Tibial artery (tissue), 4 donors: ENCODE results near the gene ADD2.

Source experiments
- DNase-seq, 2 donors: peaks; one replicate each; pipeline ENCODE4 v3.0.0-alpha.2; 2019
- H3K27ac ChIP-seq, 2 donors: fragments of 200-600 bp; sonication (generic) in 1 of 2; 1 replicate in 1 of 2; 2 replicates in 1 of 2; pipeline ENCODE4 v1.5.1; 2018 to 2019; ENCODE audit warnings: mild to moderate bottlenecking in 1 of 2
- H3K27me3 ChIP-seq, 2 donors: fragments of 200-600 bp; sonication (generic) in 1 of 2; one replicate each; pipeline versions ENCODE4 v1.5.1 to v1.6.0; 2016 to 2019
- H3K36me3 ChIP-seq, 3 donors: fragments of 200-600 bp; sonication (generic) in 2 of 3; one replicate each; pipeline ENCODE4 v1.5.1; 2016 to 2019; ENCODE audit warnings: mild to moderate bottlenecking in 2 of 3
- H3K4me1 ChIP-seq, 4 donors: fragments of 200-600 bp; sonication (generic) in 2 of 4; 1 replicate in 3 of 4; 2 replicates in 1 of 4; pipeline ENCODE4 v1.5.1; 2016 to 2019
- H3K4me3 ChIP-seq, 2 donors: fragments of 200-600 bp; sonication (generic) in 1 of 2; 1 replicate in 1 of 2; 2 replicates in 1 of 2; pipeline ENCODE4 v1.5.1; 2018 to 2019; ENCODE audit warnings: mild to moderate bottlenecking in 2 of 2
- H3K9me3 ChIP-seq, 3 donors: fragments of 200-600 bp; sonication (generic) in 1 of 3; one replicate each; pipeline ENCODE4 v1.5.1; 2016 to 2019
- intact Hi-C: fragments of 100-400 bp; cut with DNase I; formaldehyde crosslinking; loops from one replicate; pipeline ENCODE4 v1.15.0; 2023; ENCODE audit warnings: low total_unique reads
- TF ChIP-seq, protein P1 (sequence below), 2 experiments: fragments of 200-600 bp in 1 of 2; fragments of 450-650 bp in 1 of 2; IDR thresholded peaks; one replicate each; pipeline ENCODE4 v1.5.1; 2017 to 2019; ENCODE audit warnings: antibody characterized with exemption in 2 of 2, mild to moderate bottlenecking in 1 of 2, moderate library complexity in 1 of 2

ADD2 gene

DNA sequence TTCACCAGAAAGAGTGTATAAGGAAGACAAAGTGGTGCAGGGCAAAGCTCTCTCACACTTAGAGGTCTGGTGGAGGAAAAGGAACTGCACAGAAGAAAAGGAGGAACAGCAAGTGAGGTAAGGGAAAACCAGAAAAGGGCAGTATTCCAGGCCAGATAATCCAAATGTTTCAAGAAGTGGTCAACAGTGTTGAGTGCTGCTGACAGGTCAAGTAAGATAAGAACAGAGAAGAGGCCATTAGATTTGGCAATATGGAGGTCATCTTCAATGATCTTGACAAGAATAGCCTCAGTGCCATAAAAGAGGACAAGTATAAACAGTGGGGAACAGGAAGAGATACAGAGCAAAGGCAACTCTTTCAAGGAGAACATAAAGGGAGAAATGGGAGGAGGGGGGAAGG is 15.0 kb downstream of the ADD2 start:
- DNase-seq: no peak
- intact Hi-C loops: no loop called here
- TF ChIP-seq, protein P1, sequence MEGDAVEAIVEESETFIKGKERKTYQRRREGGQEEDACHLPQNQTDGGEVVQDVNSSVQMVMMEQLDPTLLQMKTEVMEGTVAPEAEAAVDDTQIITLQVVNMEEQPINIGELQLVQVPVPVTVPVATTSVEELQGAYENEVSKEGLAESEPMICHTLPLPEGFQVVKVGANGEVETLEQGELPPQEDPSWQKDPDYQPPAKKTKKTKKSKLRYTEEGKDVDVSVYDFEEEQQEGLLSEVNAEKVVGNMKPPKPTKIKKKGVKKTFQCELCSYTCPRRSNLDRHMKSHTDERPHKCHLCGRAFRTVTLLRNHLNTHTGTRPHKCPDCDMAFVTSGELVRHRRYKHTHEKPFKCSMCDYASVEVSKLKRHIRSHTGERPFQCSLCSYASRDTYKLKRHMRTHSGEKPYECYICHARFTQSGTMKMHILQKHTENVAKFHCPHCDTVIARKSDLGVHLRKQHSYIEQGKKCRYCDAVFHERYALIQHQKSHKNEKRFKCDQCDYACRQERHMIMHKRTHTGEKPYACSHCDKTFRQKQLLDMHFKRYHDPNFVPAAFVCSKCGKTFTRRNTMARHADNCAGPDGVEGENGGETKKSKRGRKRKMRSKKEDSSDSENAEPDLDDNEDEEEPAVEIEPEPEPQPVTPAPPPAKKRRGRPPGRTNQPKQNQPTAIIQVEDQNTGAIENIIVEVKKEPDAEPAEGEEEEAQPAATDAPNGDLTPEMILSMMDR (IDR thresholded peaks at IDR 0.05): no peak
- Histone ChIP-seq H3K27me3 (peaks cover 0 to 16% of the 10 kb centered on the region in 2 donors), H3K36me3 (no peaks in the 10 kb centered on the region), H3K4me3 (no peak overlapping the region), H3K9me3 (no peaks in the 10 kb centered on the region), H3K4me1 (no peaks in the 10 kb centered on the region), H3K27ac (no peak overlapping the region)

DNA sequence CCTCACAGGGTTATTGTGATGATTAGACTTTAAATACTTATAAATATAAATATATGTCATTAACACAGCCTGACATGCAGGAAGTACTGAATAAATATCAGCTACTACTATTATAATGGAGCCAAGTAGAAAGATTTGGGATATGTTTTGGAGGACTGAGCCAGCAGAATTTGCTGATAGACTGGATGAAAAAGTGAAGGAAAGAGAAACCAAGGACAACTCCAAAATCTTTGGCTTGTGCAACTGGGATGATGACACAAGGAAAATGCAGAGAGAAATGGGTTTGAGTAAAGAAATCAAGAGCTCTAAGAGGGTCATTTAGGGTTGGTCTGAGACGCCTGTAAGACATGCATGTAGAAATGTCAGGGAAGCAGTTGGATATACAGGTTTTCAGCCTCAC is 15.6 kb downstream of the ADD2 start:
- no peak for DNase-seq

DNA sequence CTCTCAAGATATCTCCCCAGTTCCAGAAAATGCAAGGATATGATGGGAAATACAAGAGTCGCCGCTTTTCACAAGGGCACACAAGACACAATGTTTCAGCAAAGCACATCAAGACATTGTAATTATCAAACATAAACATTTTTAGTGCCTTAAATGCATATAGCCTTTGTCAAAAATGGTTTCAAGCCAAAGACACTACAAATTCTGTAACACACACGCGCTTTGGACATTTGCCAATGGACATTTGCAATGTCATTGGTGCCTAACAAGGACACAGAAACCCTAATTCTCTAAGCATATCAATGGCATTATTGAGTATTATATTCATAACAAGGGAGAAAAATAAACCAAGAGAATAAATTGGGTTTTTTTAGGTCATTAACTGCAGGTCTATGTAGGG is 16.1 kb downstream of the ADD2 start:
- TF ChIP-seq, protein P1 (IDR thresholded peaks at IDR 0.05): no peak
- H3K27me3 ChIP-seq: peaks cover 0 to 13% of the 10 kb centered on the region in 2 donors
- H3K27ac ChIP-seq: no peak overlapping the region
- intact Hi-C loops: no loop called here
- H3K36me3 ChIP-seq: no peaks in the 10 kb centered on the region
- no peak for DNase-seq
- no peaks in the 10 kb centered on the region for H3K4me1 ChIP-seq
- no peaks in the 10 kb centered on the region for H3K9me3 ChIP-seq
- no peak overlapping the region for H3K4me3 ChIP-seq

More for the DNA sequence above, 15.6 kb downstream of the ADD2 start:
- Histone ChIP-seq H3K4me3 (no peak overlapping the region), H3K36me3 (no peaks in the 10 kb centered on the region), H3K27me3 (peaks cover 0 to 14% of the 10 kb centered on the region in 2 donors), H3K9me3 (no peaks in the 10 kb centered on the region), H3K27ac (no peak overlapping the region), H3K4me1 (no peaks in the 10 kb centered on the region)
- intact Hi-C loops: no loop called here
- TF ChIP-seq, protein P1 (IDR thresholded peaks at IDR 0.05): no peak

DNA sequence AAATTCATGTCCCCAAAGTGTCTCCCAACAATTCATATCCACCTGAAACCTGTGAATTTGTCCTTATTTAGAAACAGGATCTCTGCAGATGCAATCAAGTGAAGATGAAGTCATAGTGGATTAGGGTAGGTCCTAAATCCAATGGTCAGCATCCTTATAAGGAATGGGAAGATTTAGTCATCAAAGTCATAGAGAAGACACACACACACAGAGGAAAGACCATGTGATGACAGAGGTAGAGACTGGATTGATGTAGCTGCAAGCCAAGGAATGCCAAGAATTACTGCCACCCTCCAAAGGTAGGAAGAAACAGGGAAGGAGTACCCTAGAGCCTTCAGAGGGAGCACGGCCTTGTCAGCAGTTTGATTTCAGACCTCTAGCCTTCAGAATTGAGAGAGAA is 17.7 kb downstream of the ADD2 start:
- TF ChIP-seq, protein P1 (IDR thresholded peaks at IDR 0.05): no peak
- no peak for DNase-seq
- Histone ChIP-seq H3K9me3 (no peaks in the 10 kb centered on the region), H3K4me3 (no peak overlapping the region), H3K36me3 (no peaks in the 10 kb centered on the region), H3K4me1 (no peaks in the 10 kb centered on the region), H3K27ac (no peak overlapping the region), H3K27me3 (peaks cover 0 to 7% of the 10 kb centered on the region in 2 donors)
- intact Hi-C loops: no loop called here

DNA sequence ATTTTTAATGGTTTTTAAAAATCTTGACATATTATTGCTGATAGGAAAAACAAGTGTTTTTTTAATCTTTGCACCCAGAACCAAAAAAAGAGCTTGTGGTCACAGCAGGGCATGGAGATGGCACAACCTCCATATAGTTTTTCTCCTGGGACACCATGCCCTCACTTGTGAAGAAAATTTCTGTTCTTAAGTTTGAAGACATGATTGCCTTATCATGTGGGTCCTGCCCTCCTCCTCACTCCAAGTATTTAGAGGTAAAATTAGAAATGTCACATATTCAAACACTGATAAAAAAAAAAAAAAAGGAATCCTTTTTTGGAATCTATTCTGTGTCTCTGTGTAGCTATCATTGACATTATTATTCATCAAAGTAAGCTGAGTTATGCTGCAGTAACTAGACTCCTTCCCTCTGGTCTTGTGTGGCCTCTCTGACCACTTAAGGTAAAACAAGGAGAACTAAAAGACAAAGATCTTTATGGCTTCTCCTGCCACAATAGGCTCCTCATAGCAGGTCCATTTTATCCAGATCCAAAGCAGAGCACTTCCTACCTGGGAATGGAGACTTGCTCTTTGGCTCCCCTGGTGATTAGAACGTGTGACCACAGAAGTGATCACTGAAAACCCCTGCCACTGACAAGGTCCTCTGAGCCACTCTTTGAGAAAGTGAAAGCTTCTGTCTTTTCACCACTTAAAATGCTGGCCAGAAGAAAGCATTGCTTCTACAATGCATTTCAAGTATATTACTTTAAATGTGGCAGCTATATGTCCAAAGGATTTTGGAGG is 19.8 kb downstream of the ADD2 start:
- Histone ChIP-seq H3K4me3 (no peak overlapping the region), H3K36me3 (no peaks in the 10 kb centered on the region), H3K27me3 (no peaks in the 10 kb centered on the region), H3K27ac (no peak overlapping the region), H3K9me3 (no peaks in the 10 kb centered on the region), H3K4me1 (no peaks in the 10 kb centered on the region)
- TF ChIP-seq, protein P1 (IDR thresholded peaks at IDR 0.05): no peak
- DNase-seq: no peak
- intact Hi-C loops: no loop called here
